Right renal cortex interstitium (tissue), 3 donors: ENCODE measurements around the gene GPC5. TPM values are rescaled to one million over a fixed set of nuclear protein-coding genes. Genes with fewer than 3 reads are reported as not detected.
"Not testable (repeated sequence)": the region's sequence is repeated elsewhere in the genome, so short reads cannot be mapped to it uniquely, and the experiment has no call there.

ENCODE experiments used
- DNase-seq, 3 donors: peaks; one replicate each; pipeline ENCODE4 v3.0.0-alpha.2; 2013; ENCODE audit warnings: low read depth in 3 of 3, low spot score in 2 of 3
- polyA plus RNA-seq, 3 donors: library from polyadenylated mRNA; unstranded; fragments of 120-200 nt; gene quantifications; one replicate each; pipeline ENCODE4 v1.2.1, GENCODE V29; 2013; ENCODE audit not compliant: insufficient read length in 3 of 3

The GPC5 gene
- polyA plus RNA-seq, 3 donors = 3.5 to 6.2 (median 4.8) TPM

GRCh38 chr13:92403606-92404005 is 1005.2 kb downstream of the GPC5 start:
- no peak for DNase-seq

GRCh38 chr13:92407858-92408257 is 1009.4 kb downstream of the GPC5 start:
- no peak for DNase-seq

- no peak for DNase-seq
Observed at GRCh38 chr13:92412481-92412880, 1014.1 kb downstream of the GPC5 start.

DNA sequence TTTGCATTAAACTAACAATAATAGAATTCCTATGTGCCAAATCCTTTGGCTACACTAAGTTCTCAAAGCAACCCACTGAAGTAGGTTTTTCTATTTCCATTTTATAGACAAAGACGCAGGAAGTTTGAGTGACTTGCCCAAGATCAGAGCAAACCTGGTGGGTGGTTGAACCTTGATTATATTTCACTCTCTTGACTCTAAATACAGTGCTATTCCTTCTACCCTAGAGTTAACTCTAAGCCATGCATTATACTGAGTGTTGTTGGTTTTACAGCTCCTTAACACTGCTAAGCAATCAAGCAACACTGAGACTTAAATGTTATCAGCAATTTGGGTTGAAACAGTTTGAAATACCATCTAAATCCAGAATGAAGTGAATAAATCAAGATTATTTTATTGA is 1014.6 kb downstream of the GPC5 start:
- DNase-seq = no peak

- no peak for DNase-seq
Observed at GRCh38 chr13:92413452-92413851, 1015.0 kb downstream of the GPC5 start.

DNA sequence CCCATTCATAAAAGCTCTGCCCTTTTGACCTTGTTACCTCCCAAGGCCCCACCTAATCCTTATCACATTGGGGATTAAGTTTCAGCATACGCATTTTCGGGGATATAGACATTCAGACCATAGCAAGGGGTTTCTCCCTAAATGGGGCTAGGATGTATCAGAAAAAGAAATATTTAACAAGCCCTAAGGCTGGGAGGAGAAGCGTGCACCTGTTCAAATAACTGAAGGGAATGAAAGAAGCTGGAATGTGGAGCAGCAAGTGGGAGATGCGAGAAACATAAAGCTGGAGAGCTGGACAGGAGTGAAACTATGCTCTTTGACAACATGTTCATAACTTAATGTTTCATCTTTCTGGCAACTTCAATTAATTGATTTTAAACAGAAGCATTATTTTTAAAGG is 1016.4 kb downstream of the GPC5 start:
- DNase-seq = no peak

- no peak for DNase-seq
Observed at GRCh38 chr13:92415781-92416180, 1017.4 kb downstream of the GPC5 start.

- no peak for DNase-seq
Observed at GRCh38 chr13:92418818-92419412, 1020.5 kb downstream of the GPC5 start.

- no peak for DNase-seq
Observed at GRCh38 chr13:92429231-92429630, 1030.8 kb downstream of the GPC5 start.

GRCh38 chr13:92433386-92433785 is 1035.0 kb downstream of the GPC5 start:
- no peak for DNase-seq

DNA sequence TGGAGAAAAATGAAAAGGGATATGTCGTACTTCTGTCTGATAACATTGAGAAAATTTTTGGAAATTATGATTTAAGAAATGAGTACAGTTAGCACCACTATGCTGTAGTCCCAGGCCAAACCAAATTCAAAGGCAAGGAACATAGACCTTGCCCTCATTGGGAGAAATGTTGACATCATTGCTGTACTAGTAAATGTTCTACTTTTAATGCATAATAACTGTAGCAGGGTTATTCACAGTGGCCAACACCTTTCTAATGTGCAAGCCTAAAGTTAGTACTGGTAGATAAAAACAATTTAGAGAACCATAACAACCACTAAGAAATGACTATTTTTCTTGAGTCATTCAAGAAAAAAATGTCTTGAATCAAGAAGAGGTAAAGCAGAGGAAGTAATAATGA is 1035.5 kb downstream of the GPC5 start:
- DNase-seq = no peak

DNA sequence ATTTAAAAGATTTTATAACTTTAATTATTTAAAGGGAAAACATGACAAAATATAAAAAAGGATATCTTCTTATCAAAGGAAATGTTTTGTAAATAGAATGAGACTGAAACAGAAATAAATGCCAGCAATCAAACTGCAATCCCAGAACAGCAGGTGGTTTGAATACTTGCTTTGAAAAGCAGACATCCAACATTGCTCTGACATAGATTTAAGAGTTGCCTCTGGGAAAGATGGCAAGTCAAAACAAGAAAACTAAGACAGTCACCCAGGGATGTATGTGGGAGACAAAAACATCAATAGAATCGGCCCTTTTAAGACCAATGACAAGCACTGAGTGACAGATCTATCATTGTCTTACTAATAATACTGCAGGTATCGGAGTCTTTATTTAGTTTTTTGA is 1038.5 kb downstream of the GPC5 start:
- no peak for DNase-seq

GRCh38 chr13:92444244-92444643 is 1045.8 kb downstream of the GPC5 start:
- DNase-seq = no peak

- DNase-seq = no peak
Observed at GRCh38 chr13:92451060-92451459, 1052.6 kb downstream of the GPC5 start.

- no peak for DNase-seq
Observed at GRCh38 chr13:92452840-92453239, 1054.4 kb downstream of the GPC5 start.

DNA sequence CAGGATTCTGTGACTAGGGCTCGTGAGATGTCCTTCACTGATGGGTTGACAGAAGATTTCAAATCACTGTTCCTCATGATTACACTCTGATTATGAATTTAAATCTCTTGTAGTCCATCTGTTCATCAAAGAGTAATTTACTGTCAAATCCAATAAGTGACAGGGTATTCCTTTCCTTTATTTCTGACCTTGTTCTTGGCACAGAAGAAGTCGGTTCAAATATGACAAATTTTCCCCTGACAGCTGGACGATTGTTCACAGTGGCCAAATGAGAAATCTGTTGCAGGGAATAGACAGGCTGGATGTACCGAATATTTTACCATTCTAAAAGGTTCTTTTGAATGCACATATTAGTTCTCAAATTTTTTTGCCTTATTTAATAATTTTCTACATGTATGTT is 1060.9 kb downstream of the GPC5 start:
- DNase-seq = no peak

DNA sequence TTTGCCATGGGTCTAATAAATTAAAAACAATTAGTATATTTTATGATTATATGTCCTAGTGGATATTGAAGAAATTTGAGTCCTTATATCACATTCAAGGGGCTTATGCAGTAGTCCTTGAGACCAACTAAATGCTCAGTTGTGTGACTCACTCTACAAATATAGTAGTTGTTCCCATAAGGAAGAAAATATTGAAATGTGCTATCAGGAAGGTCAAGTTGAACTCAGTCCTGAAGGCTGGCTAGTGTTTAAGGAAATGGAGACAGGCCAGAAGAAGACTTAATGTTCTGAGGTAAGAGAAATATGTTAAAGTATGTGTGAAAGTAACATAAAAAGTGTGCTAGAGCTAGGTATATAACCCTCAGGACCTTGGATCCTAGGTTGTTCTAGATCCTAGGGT is 1062.1 kb downstream of the GPC5 start:
- DNase-seq = no peak

- DNase-seq = no peak
Observed at GRCh38 chr13:92461402-92461801, 1063.0 kb downstream of the GPC5 start.

DNA sequence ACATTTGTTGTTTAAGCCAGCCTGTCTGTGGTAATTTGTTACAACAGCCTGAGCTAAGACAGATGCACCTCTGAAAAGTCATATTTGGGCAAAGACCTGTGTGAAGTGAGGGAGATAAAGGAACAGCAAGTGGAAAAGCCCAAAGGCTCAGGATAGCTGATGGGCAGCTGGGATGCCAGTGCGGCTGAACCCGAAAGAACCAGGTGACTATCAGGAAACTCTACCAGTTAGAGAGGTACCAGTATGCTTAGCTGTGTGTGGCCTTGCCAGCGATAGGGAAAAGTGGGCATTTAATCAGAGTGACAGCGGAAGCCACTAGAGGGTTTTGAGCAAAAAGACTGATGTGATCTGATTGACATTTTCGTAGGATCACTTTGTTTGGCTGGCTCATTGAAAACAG is 1063.4 kb downstream of the GPC5 start:
- DNase-seq = no peak

DNA sequence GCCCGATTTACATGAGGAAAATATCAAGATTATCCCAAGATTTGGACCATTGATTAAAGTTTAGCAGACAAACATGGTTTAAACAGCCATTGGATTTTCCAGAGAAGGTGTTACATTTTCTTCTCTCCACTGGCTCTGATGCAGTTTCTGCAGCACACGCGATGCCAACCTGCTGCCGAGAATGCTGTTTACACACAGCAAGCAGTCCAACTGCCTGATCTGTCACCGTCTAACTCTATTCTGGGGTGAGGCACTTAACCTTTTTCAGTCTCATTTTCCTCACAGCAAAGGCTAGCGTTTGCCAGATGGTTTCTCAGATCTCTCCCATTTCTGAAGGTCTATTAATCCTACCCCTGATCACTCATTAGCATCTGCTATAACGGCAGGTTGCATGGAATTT is 1064.7 kb downstream of the GPC5 start:
- no peak for DNase-seq

- no peak for DNase-seq
Observed at GRCh38 chr13:92473765-92474475, 1075.5 kb downstream of the GPC5 start.

GRCh38 chr13:92480387-92480786 is 1082.0 kb downstream of the GPC5 start:
- no peak for DNase-seq

DNA sequence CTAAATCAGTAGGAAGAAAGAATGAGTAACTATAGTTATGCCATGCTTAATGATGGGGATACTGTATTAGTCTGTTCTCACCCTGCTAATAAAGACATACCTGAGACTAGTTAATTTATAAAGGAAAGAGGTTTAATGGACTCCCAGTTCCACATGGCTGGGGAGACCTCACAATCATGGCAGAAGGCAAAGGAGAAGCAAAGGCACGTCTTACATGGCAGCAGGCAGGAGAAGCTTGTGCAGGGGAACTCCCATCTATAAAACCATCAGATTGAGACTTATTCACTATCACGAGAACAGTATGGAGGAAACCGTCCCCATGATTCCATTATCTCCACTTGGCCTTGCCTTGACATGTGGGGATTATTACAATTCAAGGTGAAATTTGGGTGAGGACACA is 1084.4 kb downstream of the GPC5 start:
- DNase-seq = not testable (repeated sequence)
